Glutamatergic neuron (in vitro differentiated cells): ENCODE data around the gene DAB2IP. TPM values are rescaled to one million over a fixed set of nuclear protein-coding genes. Genes with fewer than 3 reads are reported as not detected.

ENCODE experiments used
- DNase-seq: peaks from one replicate; pipeline ENCODE4 v3.0.0; 2022
- H3K27ac Mint-ChIP-seq: one replicate; pipeline ENCODE4 v1.8.0; 2020; ENCODE audit warnings: mild to moderate bottlenecking, mixed read lengths, inconsistent platforms; ENCODE audit not compliant: unreplicated experiment
- H3K27me3 Mint-ChIP-seq: one replicate; pipeline ENCODE4 v1.8.0; 2020; ENCODE audit warnings: mild to moderate bottlenecking, moderate library complexity, mixed read lengths, inconsistent platforms; ENCODE audit not compliant: unreplicated experiment
- H3K36me3 Mint-ChIP-seq: one replicate; pipeline ENCODE4 v1.8.0; 2020; ENCODE audit warnings: mild to moderate bottlenecking, mixed read lengths, inconsistent platforms; ENCODE audit not compliant: unreplicated experiment
- H3K4me1 Mint-ChIP-seq: one replicate; pipeline ENCODE4 v1.8.0; 2020; ENCODE audit warnings: mild to moderate bottlenecking, low read depth, mixed read lengths, inconsistent platforms; ENCODE audit not compliant: unreplicated experiment
- H3K4me3 Mint-ChIP-seq: one replicate; pipeline ENCODE4 v1.8.0; 2020; ENCODE audit warnings: mild to moderate bottlenecking, mixed read lengths, inconsistent platforms; ENCODE audit not compliant: unreplicated experiment
- H3K9me3 Mint-ChIP-seq: one replicate; pipeline ENCODE4 v1.8.0; 2020; ENCODE audit warnings: mild to moderate bottlenecking, moderate library complexity, mixed read lengths, inconsistent platforms; ENCODE audit not compliant: unreplicated experiment
- CTCF ChIP-seq: fragments of 200-600 bp; sonication (generic); IDR thresholded peaks from one replicate; pipeline ENCODE4 v1.5.0; 2021; ENCODE audit not compliant: partially characterized antibody, unreplicated experiment
- total RNA-seq: library from RNA; stranded (reverse); fragmentation: NEBNext Ultra II Directional; extraction: Animal tissue kit (Norgen Biotek cat#: 25700); gene quantifications from one replicate; pipeline ENCODE4 v1.2.1, GENCODE V29; 2021; ENCODE audit not compliant: unreplicated experiment

The DAB2IP gene
- total RNA-seq, 1 donor from 2014 or later, result 32.9 TPM

GRCh38 chr9:121688681-121689080 lies 37.2 kb downstream of the DAB2IP start:
- no peak for TF ChIP-seq CTCF
- peaks cover 10% of the 10 kb centered on the region for H3K4me1 Mint-ChIP-seq
- peaks cover 14% of the 10 kb centered on the region for H3K27me3 Mint-ChIP-seq
- H3K9me3 Mint-ChIP-seq, result peaks cover 8% of the 10 kb centered on the region
- peak overlapping the region; percentile 64 for H3K27ac Mint-ChIP-seq
- H3K4me3 Mint-ChIP-seq, result no peak overlapping the region
- DNase-seq, result no peak
- no peaks in the 10 kb centered on the region for H3K36me3 Mint-ChIP-seq

- Mint-ChIP-seq H3K27me3 (peaks cover 14% of the 10 kb centered on the region), H3K4me3 (no peak overlapping the region), H3K27ac (no peak overlapping the region), H3K9me3 (peaks cover 8% of the 10 kb centered on the region), H3K4me1 (peaks cover 10% of the 10 kb centered on the region), H3K36me3 (no peaks in the 10 kb centered on the region)
- TF ChIP-seq CTCF, result no peak
- DNase-seq, result no peak
These were observed 38.2 kb downstream of the DAB2IP start for GRCh38 chr9:121689461-121690157.

GRCh38 chr9:121690316-121690715 lies 38.9 kb downstream of the DAB2IP start:
- Mint-ChIP-seq H3K4me1 (peaks cover 10% of the 10 kb centered on the region), H3K4me3 (no peak overlapping the region), H3K27me3 (peaks cover 14% of the 10 kb centered on the region), H3K27ac (no peak overlapping the region), H3K36me3 (no peaks in the 10 kb centered on the region), H3K9me3 (peaks cover 8% of the 10 kb centered on the region)
- TF ChIP-seq CTCF, result no peak
- DNase-seq, result no peak

- Mint-ChIP-seq H3K27me3 (peaks cover 12% of the 10 kb centered on the region), H3K9me3 (peaks cover 5% of the 10 kb centered on the region), H3K27ac (no peak overlapping the region), H3K4me1 (peaks cover 10% of the 10 kb centered on the region), H3K36me3 (no peaks in the 10 kb centered on the region), H3K4me3 (no peak overlapping the region)
- TF ChIP-seq CTCF, result no peak
- DNase-seq, result no peak
These were observed 39.3 kb downstream of the DAB2IP start for GRCh38 chr9:121690766-121691165.

- H3K27me3 Mint-ChIP-seq, result peaks cover 11% of the 10 kb centered on the region
- peaks cover 10% of the 10 kb centered on the region for H3K4me1 Mint-ChIP-seq
- H3K4me3 Mint-ChIP-seq, result no peak overlapping the region
- no peak for TF ChIP-seq CTCF
- no peaks in the 10 kb centered on the region for H3K36me3 Mint-ChIP-seq
- H3K27ac Mint-ChIP-seq, result no peak overlapping the region
- H3K9me3 Mint-ChIP-seq, result peaks cover 5% of the 10 kb centered on the region
- DNase-seq, result no peak
These were observed 40.5 kb downstream of the DAB2IP start for GRCh38 chr9:121691890-121692289.
